ENCODE results near the gene KY.

GRCh38 chr3:134623615-134624245, 27.1 kb downstream of the KY start:
- no peak for TF ChIP-seq MAX (IDR thresholded peaks at IDR 0.05)
- TF ChIP-seq REST (IDR thresholded peaks at IDR 0.05; ENCODE audit: low read depth), result no peak
- no peak for TF ChIP-seq EGR1 (IDR thresholded peaks at IDR 0.05)
- no peak for TF ChIP-seq NFIC (IDR thresholded peaks at IDR 0.05)
- TF ChIP-seq EP300 (IDR thresholded peaks at IDR 0.05; ENCODE audit: borderline replicate concordance), result no peak
- no peak for TF ChIP-seq FOXM1 (IDR thresholded peaks at IDR 0.05; ENCODE audit: borderline replicate concordance, low read depth)
- no peak for TF ChIP-seq CREB1 (IDR thresholded peaks at IDR 0.05; ENCODE audit: low read depth)
- no peak for TF ChIP-seq YY1 (IDR thresholded peaks at IDR 0.05; ENCODE audit: low read depth)
- no peak for TF ChIP-seq USF1 (IDR thresholded peaks at IDR 0.05)
- TF ChIP-seq TAF1 (IDR thresholded peaks at IDR 0.05; ENCODE audit: low read depth), result no peak
- no peak for TF ChIP-seq RAD21 (IDR thresholded peaks at IDR 0.05; ENCODE audit: low read depth)
- no peak for TF ChIP-seq ZBTB7A (IDR thresholded peaks at IDR 0.05; ENCODE audit: low read depth)
- no peak for TF ChIP-seq TEAD4 (IDR thresholded peaks at IDR 0.05)

All from Ishikawa (cell line).